ENCODE results near the gene SETD2. TPM values are rescaled to one million over a fixed set of nuclear protein-coding genes. Genes with fewer than 3 reads are reported as not detected.

The SETD2 gene
- total and polyA plus RNA-seq, 9 of the 15 experiments (the other 6 are each of a cell fraction or from before 2014, with no cell fraction given) = 8.2 to 44.0 (median 33.6) TPM

DNA sequence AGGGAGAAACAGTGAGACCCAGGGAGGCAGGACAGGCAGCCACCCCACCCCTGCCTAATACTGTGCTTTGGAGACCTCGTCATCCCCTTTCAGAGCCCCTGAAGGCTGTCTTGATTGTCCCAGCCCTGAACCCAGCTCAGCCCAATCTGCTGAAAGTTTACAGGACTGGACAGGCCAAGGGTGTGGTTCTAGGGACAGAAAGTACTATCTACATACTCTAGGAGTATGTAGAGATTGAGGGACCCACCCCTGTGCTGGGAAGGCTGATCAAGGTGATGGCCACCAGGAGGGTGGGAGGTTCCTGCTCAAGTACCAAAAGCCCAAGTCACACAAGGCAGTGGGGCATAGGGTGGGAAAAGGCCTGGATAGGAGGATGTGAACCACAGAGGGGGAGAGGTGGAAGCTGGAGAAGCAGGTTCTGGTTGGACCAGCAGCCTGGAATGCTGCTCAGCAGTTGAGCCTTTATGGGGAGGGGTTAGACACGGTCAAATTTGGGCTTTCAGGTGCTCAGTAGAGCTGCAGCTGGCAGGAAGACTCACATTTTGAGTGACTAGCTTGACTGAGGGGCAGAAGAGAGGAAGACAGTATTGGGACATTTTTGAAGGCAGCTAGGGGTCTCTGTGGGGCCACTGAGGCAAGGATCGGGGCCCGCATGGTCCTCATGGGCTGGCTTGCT, 177.7 kb downstream of the SETD2 start:
- intact Hi-C loops (cut with micrococcal nuclease) = no loop called here
- H3K9ac ChIP-seq (ENCODE audit: insufficient read depth in 1 of 2, low read depth in 2 of 2, low read length in 2 of 2) = peak overlapping the region; percentile 95 to 96
- no peak overlapping the region for H3K4me3 ChIP-seq
- peaks cover 26% of the 10 kb centered on the region; the same call in 2 of the 3 replicates for H3K36me3 ChIP-seq (ENCODE audit: control insufficient read depth, insufficient read depth, low read length)
- no peak for ATAC-seq
- no peak overlapping the region for H2AFZ ChIP-seq (ENCODE audit: low read depth, low read length)
- H3K9me3 ChIP-seq (replicated peaks; ENCODE audit: control insufficient read depth, insufficient read depth, low read depth, low read length) = no peaks in the 10 kb centered on the region
- WGBS (ENCODE audit: insufficient coverage, low coverage, missing lambda C conversion rate) = 68% methylated on average over 4 of the region's 4 CpGs
- H3K27ac ChIP-seq (ENCODE audit: extremely low read depth, low read depth, low read length) = peak overlapping the region; percentile 99; the same call in 2 of the 3 replicates
- ChIA-PET CTCF (ENCODE audit: low intra/inter-chr PET ratio) (interaction anchor here (0.6 kb wide), 1 partner anchor 291 kb away, joined by 3 read pairs; no protein-coding TSS in a partner anchor), POLR2A (interaction anchor here (0.9 to 1.7 kb wide), 4 partner anchors 30 to 69 kb away, joined by 3 to 6 read pairs (median 4); no protein-coding TSS in a partner anchor)
- BruUV-seq (replicated peaks) = no TSS peak
- no peaks in the 10 kb centered on the region for H3K27me3 ChIP-seq (ENCODE audit: control insufficient read depth in 2 of 2, insufficient read depth in 2 of 2, low read length in 2 of 2)
- H3K4me1 ChIP-seq (replicated peaks in 1 of 2; ENCODE audit: control insufficient read depth in 2 of 2, insufficient read depth in 2 of 2, low read length in 2 of 2) = peaks cover 37 to 69% of the 10 kb centered on the region in 2 experiments
- H3K4me2 ChIP-seq (ENCODE audit: insufficient read depth, low read length) = peak overlapping the region; percentile 99; the same call in 1 of the 2 replicates
- in situ Hi-C loops (cut with MboI) = no loop called here
- peaks cover 5% of the 10 kb centered on the region for H3K9me1 ChIP-seq (ENCODE audit: control insufficient read depth, insufficient read depth, low read length)
- FAIRE-seq = peak; percentile 19
- 0 out of 2 replicates have a peak, but pooled peaks have one; percentile 9 for TF ChIP-seq ESRRA (IDR thresholded peaks at IDR 0.05; ENCODE audit: borderline replicate concordance, low read depth)
- TF ChIP-seq, protein P1, sequence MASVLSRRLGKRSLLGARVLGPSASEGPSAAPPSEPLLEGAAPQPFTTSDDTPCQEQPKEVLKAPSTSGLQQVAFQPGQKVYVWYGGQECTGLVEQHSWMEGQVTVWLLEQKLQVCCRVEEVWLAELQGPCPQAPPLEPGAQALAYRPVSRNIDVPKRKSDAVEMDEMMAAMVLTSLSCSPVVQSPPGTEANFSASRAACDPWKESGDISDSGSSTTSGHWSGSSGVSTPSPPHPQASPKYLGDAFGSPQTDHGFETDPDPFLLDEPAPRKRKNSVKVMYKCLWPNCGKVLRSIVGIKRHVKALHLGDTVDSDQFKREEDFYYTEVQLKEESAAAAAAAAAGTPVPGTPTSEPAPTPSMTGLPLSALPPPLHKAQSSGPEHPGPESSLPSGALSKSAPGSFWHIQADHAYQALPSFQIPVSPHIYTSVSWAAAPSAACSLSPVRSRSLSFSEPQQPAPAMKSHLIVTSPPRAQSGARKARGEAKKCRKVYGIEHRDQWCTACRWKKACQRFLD (CRISPR knock-in tag; IDR thresholded peaks at IDR 0.05) = no peak
- TF ChIP-seq, protein P2, sequence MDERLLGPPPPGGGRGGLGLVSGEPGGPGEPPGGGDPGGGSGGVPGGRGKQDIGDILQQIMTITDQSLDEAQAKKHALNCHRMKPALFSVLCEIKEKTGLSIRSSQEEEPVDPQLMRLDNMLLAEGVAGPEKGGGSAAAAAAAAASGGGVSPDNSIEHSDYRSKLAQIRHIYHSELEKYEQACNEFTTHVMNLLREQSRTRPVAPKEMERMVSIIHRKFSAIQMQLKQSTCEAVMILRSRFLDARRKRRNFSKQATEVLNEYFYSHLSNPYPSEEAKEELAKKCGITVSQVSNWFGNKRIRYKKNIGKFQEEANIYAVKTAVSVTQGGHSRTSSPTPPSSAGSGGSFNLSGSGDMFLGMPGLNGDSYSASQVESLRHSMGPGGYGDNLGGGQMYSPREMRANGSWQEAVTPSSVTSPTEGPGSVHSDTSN (CRISPR knock-in tag; IDR thresholded peaks at IDR 0.05; ENCODE audit: low read depth) = no peak
- TF ChIP-seq, protein P2 (tag; conservative IDR thresholded peaks at IDR 0.05; ENCODE audit: low read depth) = no peak
- no peak for TF ChIP-seq TAL1 (IDR thresholded peaks at IDR 0.05)
- peak in 1 of 2 experiments; percentile 50; a peak in 1 of 4 replicates for TF ChIP-seq RCOR1 (IDR thresholded peaks at IDR 0.05; ENCODE audit: borderline replicate concordance in 1 of 2, low read depth in 2 of 2, low read length in 2 of 2)
- TF ChIP-seq HDGF (IDR thresholded peaks at IDR 0.05) = 0 out of 2 replicates have a peak, but pooled peaks have one; percentile 23
- TF ChIP-seq, protein P3, sequence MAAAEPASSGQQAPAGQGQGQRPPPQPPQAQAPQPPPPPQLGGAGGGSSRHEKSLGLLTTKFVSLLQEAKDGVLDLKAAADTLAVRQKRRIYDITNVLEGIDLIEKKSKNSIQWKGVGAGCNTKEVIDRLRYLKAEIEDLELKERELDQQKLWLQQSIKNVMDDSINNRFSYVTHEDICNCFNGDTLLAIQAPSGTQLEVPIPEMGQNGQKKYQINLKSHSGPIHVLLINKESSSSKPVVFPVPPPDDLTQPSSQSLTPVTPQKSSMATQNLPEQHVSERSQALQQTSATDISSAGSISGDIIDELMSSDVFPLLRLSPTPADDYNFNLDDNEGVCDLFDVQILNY (CRISPR knock-in tag; IDR thresholded peaks at IDR 0.05) = 0 out of 2 replicates have a peak, but pooled peaks have one; percentile 31
- DNase-seq (ENCODE audit: extremely low read depth in 1 of 4, low spot score in 3 of 4) = peak in 1 of 4 experiments; percentile 52
- H3K79me2 ChIP-seq (ENCODE audit: control insufficient read depth, insufficient read depth, low read length) = peaks cover 58% of the 10 kb centered on the region
- H4K20me1 ChIP-seq (replicated peaks; ENCODE audit: control insufficient read depth, insufficient read depth, low read length) = no peaks in the 10 kb centered on the region
